OCI-M2 (cell line): Measurements from ENCODE around the gene NSG2.

Experiments
- DNase-seq: peaks from one replicate; lab custom pipeline; 2025; ENCODE audit not compliant: unreplicated experiment; lab: John Stamatoyannopoulos, UW

The NSG2 gene

GRCh38 chr5:174148721-174149120, 103.2 kb downstream of the NSG2 start:
- DNase-seq = no peak

- no peak for DNase-seq
Observed at GRCh38 chr5:174149426-174149825, 103.9 kb downstream of the NSG2 start.

GRCh38 chr5:174149989-174150388, 104.5 kb downstream of the NSG2 start:
- DNase-seq = no peak

GRCh38 chr5:174151599-174152181, 106.2 kb downstream of the NSG2 start:
- DNase-seq = no peak

- DNase-seq = no peak
Observed at GRCh38 chr5:174154559-174154958, 109.1 kb downstream of the NSG2 start.

GRCh38 chr5:174155281-174155680, 109.8 kb downstream of the NSG2 start:
- DNase-seq = no peak

GRCh38 chr5:174155706-174156105, 110.2 kb downstream of the NSG2 start:
- no peak for DNase-seq

- DNase-seq = no peak
Observed at GRCh38 chr5:174157048-174157447, 111.5 kb downstream of the NSG2 start.
